ENCODE results near the gene PRLH.

DNA sequence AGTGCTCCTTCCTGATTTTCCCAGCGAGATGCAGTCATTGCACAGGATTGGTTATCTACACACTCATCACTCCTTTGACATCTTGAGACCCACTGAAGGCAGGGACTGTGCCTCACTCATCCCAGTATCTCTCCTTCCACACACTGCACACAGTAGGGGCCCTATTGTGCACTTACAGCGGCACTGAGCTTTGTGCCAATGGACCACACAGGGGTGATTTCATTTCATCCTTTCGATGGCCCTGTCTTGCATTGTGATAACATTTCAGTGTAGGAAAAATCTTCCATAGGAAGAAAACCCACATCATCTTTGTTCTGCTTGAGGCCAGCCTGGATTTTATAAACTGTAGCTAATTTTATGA lies 50.0 kb downstream of the PRLH start:
- TF ChIP-seq, protein P1, sequence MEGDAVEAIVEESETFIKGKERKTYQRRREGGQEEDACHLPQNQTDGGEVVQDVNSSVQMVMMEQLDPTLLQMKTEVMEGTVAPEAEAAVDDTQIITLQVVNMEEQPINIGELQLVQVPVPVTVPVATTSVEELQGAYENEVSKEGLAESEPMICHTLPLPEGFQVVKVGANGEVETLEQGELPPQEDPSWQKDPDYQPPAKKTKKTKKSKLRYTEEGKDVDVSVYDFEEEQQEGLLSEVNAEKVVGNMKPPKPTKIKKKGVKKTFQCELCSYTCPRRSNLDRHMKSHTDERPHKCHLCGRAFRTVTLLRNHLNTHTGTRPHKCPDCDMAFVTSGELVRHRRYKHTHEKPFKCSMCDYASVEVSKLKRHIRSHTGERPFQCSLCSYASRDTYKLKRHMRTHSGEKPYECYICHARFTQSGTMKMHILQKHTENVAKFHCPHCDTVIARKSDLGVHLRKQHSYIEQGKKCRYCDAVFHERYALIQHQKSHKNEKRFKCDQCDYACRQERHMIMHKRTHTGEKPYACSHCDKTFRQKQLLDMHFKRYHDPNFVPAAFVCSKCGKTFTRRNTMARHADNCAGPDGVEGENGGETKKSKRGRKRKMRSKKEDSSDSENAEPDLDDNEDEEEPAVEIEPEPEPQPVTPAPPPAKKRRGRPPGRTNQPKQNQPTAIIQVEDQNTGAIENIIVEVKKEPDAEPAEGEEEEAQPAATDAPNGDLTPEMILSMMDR (IDR thresholded peaks at IDR 0.05), result no peak
- no peak for TF ChIP-seq POLR2AphosphoS5 (IDR thresholded peaks at IDR 0.05)

Data from gastroesophageal sphincter (tissue), 3 donors.